ENCODE results near the gene TTC12.

- TF ChIP-seq CTCF (IDR thresholded peaks at IDR 0.05; ENCODE audit: control extremely low read depth in 1 of 3, insufficient read depth in 1 of 3, low read depth in 1 of 3, low read length in 3 of 3), result no peak
- TF ChIP-seq PHF8 (conservative IDR thresholded peaks at IDR 0.05; ENCODE audit: low read depth, low read length), result no peak
- TF ChIP-seq GTF2F1 (IDR thresholded peaks at IDR 0.05; ENCODE audit: borderline replicate concordance, low read depth, low read length), result no peak
- TF ChIP-seq POLR2A (IDR thresholded peaks at IDR 0.05; ENCODE audit: control extremely low read depth in 1 of 2, low read depth in 2 of 2, low read length in 2 of 2), result no peak
- TF ChIP-seq SIN3A (conservative IDR thresholded peaks at IDR 0.05 in 1 of 2, IDR thresholded peaks at IDR 0.05 in 1 of 2; ENCODE audit: low read depth in 1 of 2, low read length in 2 of 2), result no peak
- no peak for TF ChIP-seq RAD21 (IDR thresholded peaks at IDR 0.05 in 1 of 2, conservative IDR thresholded peaks at IDR 0.05 in 1 of 2; ENCODE audit: low read depth in 2 of 2, low read length in 2 of 2)
- no peak for TF ChIP-seq POLR2AphosphoS5 (IDR thresholded peaks at IDR 0.05; ENCODE audit: low read depth, low read length)
- no peak for TF ChIP-seq ZNF274 (IDR thresholded peaks at IDR 0.05; ENCODE audit: borderline replicate concordance, extremely low read depth, low read length)
- TF ChIP-seq TAF1 (IDR thresholded peaks at IDR 0.05; ENCODE audit: low read depth, low read length), result no peak
Measured at GRCh38 chr11:113345978-113346377, 31.6 kb downstream of the TTC12 start.
